ENCODE measurements around the gene GIPC3. TPM values are rescaled to one million over a fixed set of nuclear protein-coding genes. Genes with fewer than 3 reads are reported as not detected.

Gene GIPC3
- total RNA-seq, 1 donor from 2014 or later, result 2.2 TPM

- H3K27ac Mint-ChIP-seq (ENCODE audit: unreplicated experiment), result no peak overlapping the region
- no peaks in the 10 kb centered on the region for H3K27me3 Mint-ChIP-seq (ENCODE audit: low read depth)
- no peak overlapping the region for H3K4me3 Mint-ChIP-seq (ENCODE audit: unreplicated experiment)
Observed at GRCh38 chr19:3570606-3571011, 14.7 kb upstream of the GIPC3 start.

GRCh38 chr19:3572132-3572854 lies 13.0 kb upstream of the GIPC3 start:
- Mint-ChIP-seq H3K4me3 (ENCODE audit: unreplicated experiment) (peak overlapping the region; percentile 75), H3K4me1 (ENCODE audit: low read depth) (peaks cover 15% of the 10 kb centered on the region), H3K27ac (ENCODE audit: unreplicated experiment) (peak overlapping the region; percentile 17), H3K9me3 (ENCODE audit: low read depth) (no peaks in the 10 kb centered on the region), H3K27me3 (ENCODE audit: low read depth) (no peaks in the 10 kb centered on the region), H3K36me3 (ENCODE audit: low read depth) (peaks cover 6% of the 10 kb centered on the region)
- no peak for TF ChIP-seq CTCF (IDR thresholded peaks at IDR 0.05)
- DNase-seq (ENCODE audit: low spot score), result peak; percentile 100

More at GRCh38 chr19:3570606-3571011, 14.7 kb upstream of the GIPC3 start:
- Mint-ChIP-seq H3K9me3 (ENCODE audit: low read depth) (no peaks in the 10 kb centered on the region), H3K36me3 (ENCODE audit: low read depth) (peaks cover 6% of the 10 kb centered on the region), H3K4me1 (ENCODE audit: low read depth) (peaks cover 15% of the 10 kb centered on the region)
- no peak for DNase-seq (ENCODE audit: low spot score)
- TF ChIP-seq CTCF (IDR thresholded peaks at IDR 0.05), result no peak

- DNase-seq (ENCODE audit: low spot score), result no peak
- TF ChIP-seq CTCF (IDR thresholded peaks at IDR 0.05), result no peak
- H3K4me3 Mint-ChIP-seq (ENCODE audit: unreplicated experiment), result peak within 1 kb of the TSS; percentile 75
Observed at GRCh38 chr19:3572855-3573161, 12.5 kb upstream of the GIPC3 start, which contains the start of gene HMG20B. Gene HMG20B (plus strand): TSS chr19:3572944. CDS start chr19:3573310, 366 bp downstream.

GRCh38 chr19:3573162-3573857 lies 12.0 kb upstream of the GIPC3 start:
- H3K4me1 Mint-ChIP-seq (ENCODE audit: low read depth), result peaks cover 15% of the 10 kb centered on the region
- H3K9me3 Mint-ChIP-seq (ENCODE audit: low read depth), result no peaks in the 10 kb centered on the region
- H3K36me3 Mint-ChIP-seq (ENCODE audit: low read depth), result peaks cover 6% of the 10 kb centered on the region
- no peaks in the 10 kb centered on the region for H3K27me3 Mint-ChIP-seq (ENCODE audit: low read depth)
- H3K27ac Mint-ChIP-seq (ENCODE audit: unreplicated experiment), result peak overlapping the region; percentile 57
- no peak for TF ChIP-seq CTCF (IDR thresholded peaks at IDR 0.05)
- DNase-seq (ENCODE audit: low spot score), result no peak
- peak overlapping the region; percentile 75 for H3K4me3 Mint-ChIP-seq (ENCODE audit: unreplicated experiment)

More at GRCh38 chr19:3572855-3573161, 12.5 kb upstream of the GIPC3 start, which contains the start of gene HMG20B:
- H3K9me3 Mint-ChIP-seq (ENCODE audit: low read depth), result no peaks in the 10 kb centered on the region
- H3K27me3 Mint-ChIP-seq (ENCODE audit: low read depth), result no peaks in the 10 kb centered on the region
- H3K27ac Mint-ChIP-seq (ENCODE audit: unreplicated experiment), result peak within 1 kb of the TSS; percentile 57
- H3K36me3 Mint-ChIP-seq (ENCODE audit: low read depth), result peaks cover 6% of the 10 kb centered on the region
- H3K4me1 Mint-ChIP-seq (ENCODE audit: low read depth), result peaks cover 15% of the 10 kb centered on the region

GRCh38 chr19:3573858-3574637 lies 11.2 kb upstream of the GIPC3 start:
- DNase-seq (ENCODE audit: low spot score), result no peak
- H3K4me1 Mint-ChIP-seq (ENCODE audit: low read depth), result peaks cover 15% of the 10 kb centered on the region
- H3K9me3 Mint-ChIP-seq (ENCODE audit: low read depth), result no peaks in the 10 kb centered on the region
- H3K36me3 Mint-ChIP-seq (ENCODE audit: low read depth), result peaks cover 6% of the 10 kb centered on the region
- no peak for TF ChIP-seq CTCF (IDR thresholded peaks at IDR 0.05)
- no peaks in the 10 kb centered on the region for H3K27me3 Mint-ChIP-seq (ENCODE audit: low read depth)
- peak overlapping the region; percentile 75 for H3K4me3 Mint-ChIP-seq (ENCODE audit: unreplicated experiment)
- peak overlapping the region; percentile 33 for H3K27ac Mint-ChIP-seq (ENCODE audit: unreplicated experiment)

All from chondrocyte (in vitro differentiated cells).